Gastroesophageal sphincter (tissue), 3 donors: ENCODE results near the gene ZCCHC24.
"Not testable (repeated sequence)": the region's sequence is repeated elsewhere in the genome, so short reads cannot be mapped to it uniquely, and the experiment has no call there.

Experiments used
- EP300 ChIP-seq: sonication (generic); formaldehyde crosslinking; IDR thresholded peaks from one replicate; pipeline ENCODE4 v1.6.1; 2017; ENCODE audit warnings: antibody characterized with exemption, mild to moderate bottlenecking
- POLR2A ChIP-seq, 2 donors: fragments of 450-650 bp; IDR thresholded peaks; one replicate each; pipeline ENCODE4 v1.6.1; 2017; ENCODE audit warnings: antibody characterized with exemption in 2 of 2, mild to moderate bottlenecking in 2 of 2, moderate library complexity in 1 of 2
- POLR2AphosphoS5 ChIP-seq: sonication (generic); formaldehyde crosslinking; IDR thresholded peaks from one replicate; pipeline ENCODE4 v1.6.1; 2017; ENCODE audit warnings: antibody characterized with exemption
- TF ChIP-seq, protein P1 (sequence below), 4 experiments: fragments of 200-600 bp in 2 of 4; fragments of 450-650 bp in 2 of 4; sonication (generic) in 1 of 4; IDR thresholded peaks; one replicate each; pipeline ENCODE4 v1.5.1; 2017 to 2019; ENCODE audit warnings: antibody characterized with exemption in 4 of 4, mild to moderate bottlenecking in 2 of 4, moderate library complexity in 2 of 4

DNA sequence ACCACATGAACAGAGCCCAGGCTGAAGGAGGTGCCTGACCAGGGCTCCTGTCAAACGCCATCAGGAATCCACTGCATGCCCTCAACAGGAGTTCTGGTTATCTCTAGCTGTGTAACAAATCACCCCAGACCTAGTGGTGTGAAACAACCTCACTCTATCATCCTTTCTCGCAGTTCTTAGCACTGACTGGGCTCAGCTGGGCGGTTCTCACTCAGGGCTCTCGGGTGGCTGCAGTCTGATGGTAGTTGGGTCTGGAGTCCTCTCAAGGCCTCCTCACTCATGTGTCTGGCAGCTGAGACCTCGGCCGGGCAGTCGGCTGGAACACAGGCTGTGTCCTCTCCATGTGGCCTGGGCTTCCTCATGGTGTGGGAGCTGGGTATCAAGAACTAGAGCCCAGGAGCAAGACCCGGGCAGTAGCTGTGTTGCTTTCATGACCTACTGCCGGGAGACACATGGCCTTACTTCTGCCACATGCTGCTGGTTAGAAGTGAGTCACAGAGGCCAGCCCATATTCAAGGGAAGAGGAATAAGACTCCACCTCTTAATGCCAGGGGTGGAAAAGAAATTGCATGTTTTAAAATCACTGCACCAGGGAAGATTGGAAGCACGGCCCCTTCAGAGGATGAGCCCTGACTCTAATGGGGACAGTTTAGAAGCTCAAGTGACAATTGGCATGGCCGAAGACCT lies 107.5 kb downstream of the ZCCHC24 start:
- not testable (repeated sequence) for TF ChIP-seq POLR2AphosphoS5; POLR2A (IDR thresholded peaks at IDR 0.05); EP300
- TF ChIP-seq, protein P1, sequence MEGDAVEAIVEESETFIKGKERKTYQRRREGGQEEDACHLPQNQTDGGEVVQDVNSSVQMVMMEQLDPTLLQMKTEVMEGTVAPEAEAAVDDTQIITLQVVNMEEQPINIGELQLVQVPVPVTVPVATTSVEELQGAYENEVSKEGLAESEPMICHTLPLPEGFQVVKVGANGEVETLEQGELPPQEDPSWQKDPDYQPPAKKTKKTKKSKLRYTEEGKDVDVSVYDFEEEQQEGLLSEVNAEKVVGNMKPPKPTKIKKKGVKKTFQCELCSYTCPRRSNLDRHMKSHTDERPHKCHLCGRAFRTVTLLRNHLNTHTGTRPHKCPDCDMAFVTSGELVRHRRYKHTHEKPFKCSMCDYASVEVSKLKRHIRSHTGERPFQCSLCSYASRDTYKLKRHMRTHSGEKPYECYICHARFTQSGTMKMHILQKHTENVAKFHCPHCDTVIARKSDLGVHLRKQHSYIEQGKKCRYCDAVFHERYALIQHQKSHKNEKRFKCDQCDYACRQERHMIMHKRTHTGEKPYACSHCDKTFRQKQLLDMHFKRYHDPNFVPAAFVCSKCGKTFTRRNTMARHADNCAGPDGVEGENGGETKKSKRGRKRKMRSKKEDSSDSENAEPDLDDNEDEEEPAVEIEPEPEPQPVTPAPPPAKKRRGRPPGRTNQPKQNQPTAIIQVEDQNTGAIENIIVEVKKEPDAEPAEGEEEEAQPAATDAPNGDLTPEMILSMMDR (IDR thresholded peaks at IDR 0.05), result not testable (repeated sequence)
